Activated CD4-positive, alpha-beta T cell treated with anti-CD3 and anti-CD28 coated beads, Interleukin-2, amount 50 U/mL, for 4 hours (primary cell): ENCODE results near the gene DUSP16.
A peak's percentile ranks its signal among the peaks of the same experiment; 100 is the strongest.
"Not testable (repeated sequence)": the region's sequence is repeated elsewhere in the genome, so short reads cannot be mapped to it uniquely, and the experiment has no call there.

ENCODE experiments used
- DNase-seq, 2 experiments: peaks; one replicate each; pipeline ENCODE4 v3.0.0-alpha.2; 2020

Gene DUSP16

GRCh38 chr12:12491606-12492005, 71.1 kb downstream of the DUSP16 start:
- DNase-seq, result no peak

GRCh38 chr12:12488823-12489550, 73.7 kb downstream of the DUSP16 start:
- DNase-seq, result no peak

GRCh38 chr12:12488296-12488695, 74.4 kb downstream of the DUSP16 start:
- DNase-seq, result no peak

- DNase-seq, result no peak
These were observed 75.2 kb downstream of the DUSP16 start for GRCh38 chr12:12487490-12487889.

GRCh38 chr12:12486661-12487240, 75.9 kb downstream of the DUSP16 start:
- DNase-seq, result no peak

- DNase-seq, result no peak
These were observed 79.2 kb downstream of the DUSP16 start for GRCh38 chr12:12483438-12483837.

- DNase-seq, result no peak
These were observed 79.7 kb downstream of the DUSP16 start for GRCh38 chr12:12482959-12483358.

- no peak for DNase-seq
These were observed 80.4 kb downstream of the DUSP16 start for GRCh38 chr12:12482150-12482761.

- DNase-seq, result no peak
These were observed 81.0 kb downstream of the DUSP16 start for GRCh38 chr12:12481631-12482030.

GRCh38 chr12:12480074-12480473, 82.6 kb downstream of the DUSP16 start:
- no peak for DNase-seq

GRCh38 chr12:12477532-12477890, 85.2 kb downstream of the DUSP16 start:
- DNase-seq, result no peak

- no peak for DNase-seq
These were observed 85.7 kb downstream of the DUSP16 start for GRCh38 chr12:12476857-12477531.

GRCh38 chr12:12474931-12475795, 87.5 kb downstream of the DUSP16 start:
- peak; percentile 54 to 59 for DNase-seq

GRCh38 chr12:12474471-12474928, 88.2 kb downstream of the DUSP16 start:
- peak; percentile 29 to 36 for DNase-seq

GRCh38 chr12:12473223-12473622, 89.4 kb downstream of the DUSP16 start:
- no peak for DNase-seq

GRCh38 chr12:12471982-12472961, 90.4 kb downstream of the DUSP16 start:
- DNase-seq, result not testable (repeated sequence)

GRCh38 chr12:12470751-12471306, 91.8 kb downstream of the DUSP16 start:
- no peak for DNase-seq

- DNase-seq, result no peak
These were observed 93.3 kb downstream of the DUSP16 start for GRCh38 chr12:12469386-12469785.

GRCh38 chr12:12468575-12468974, 94.1 kb downstream of the DUSP16 start:
- DNase-seq, result no peak

GRCh38 chr12:12467688-12468261, 94.9 kb downstream of the DUSP16 start:
- peak; percentile 36 to 42 for DNase-seq

GRCh38 chr12:12467264-12467663, 95.4 kb downstream of the DUSP16 start:
- DNase-seq, result peak; percentile 48 to 56
